ENCODE data around the gene PLCB1. TPM values are rescaled to one million over a fixed set of nuclear protein-coding genes. Genes with fewer than 3 reads are reported as not detected.

Gene PLCB1
- total RNA-seq, 2 donors from 2014 or later, result 7.3 to 45.5 TPM

- no peaks in the 10 kb centered on the region for H3K27me3 ChIP-seq
- H3K4me1 ChIP-seq, result peaks cover 0 to 18% of the 10 kb centered on the region in 2 donors
- no peak overlapping the region for H3K27ac ChIP-seq
- H3K36me3 ChIP-seq, result no peaks in the 10 kb centered on the region
- no peak for DNase-seq (ENCODE audit: low spot score)
- no peaks in the 10 kb centered on the region for H3K9me3 ChIP-seq
- no peak for TF ChIP-seq CTCF (IDR thresholded peaks at IDR 0.05)
- H3K4me3 ChIP-seq, result no peak overlapping the region
Observed at GRCh38 chr20:8162610-8163009, 30.5 kb downstream of the PLCB1 start.

- H3K4me1 ChIP-seq, result peaks cover 0 to 18% of the 10 kb centered on the region in 2 donors
- H3K36me3 ChIP-seq, result no peaks in the 10 kb centered on the region
- no peak overlapping the region for H3K4me3 ChIP-seq
- H3K27me3 ChIP-seq, result no peaks in the 10 kb centered on the region
- no peak for DNase-seq (ENCODE audit: low spot score)
- H3K9me3 ChIP-seq, result no peaks in the 10 kb centered on the region
- TF ChIP-seq CTCF (IDR thresholded peaks at IDR 0.05), result no peak
- H3K27ac ChIP-seq, result no peak overlapping the region
Observed at GRCh38 chr20:8163543-8163942, 31.5 kb downstream of the PLCB1 start.

- no peaks in the 10 kb centered on the region for H3K36me3 ChIP-seq
- peaks cover 0 to 9% of the 10 kb centered on the region in 2 donors for H3K4me1 ChIP-seq
- no peak for DNase-seq (ENCODE audit: low spot score)
- no peaks in the 10 kb centered on the region for H3K27me3 ChIP-seq
- no peak overlapping the region for H3K27ac ChIP-seq
- TF ChIP-seq CTCF (IDR thresholded peaks at IDR 0.05), result no peak
- H3K9me3 ChIP-seq, result no peaks in the 10 kb centered on the region
- no peak overlapping the region for H3K4me3 ChIP-seq
Observed at GRCh38 chr20:8166730-8167129, 34.7 kb downstream of the PLCB1 start.

- Histone ChIP-seq H3K27ac (no peak overlapping the region), H3K9me3 (no peaks in the 10 kb centered on the region), H3K36me3 (no peaks in the 10 kb centered on the region), H3K27me3 (no peaks in the 10 kb centered on the region), H3K4me3 (no peak overlapping the region), H3K4me1 (no peaks in the 10 kb centered on the region)
- TF ChIP-seq CTCF (IDR thresholded peaks at IDR 0.05), result no peak
- no peak for DNase-seq (ENCODE audit: low spot score)
Observed at GRCh38 chr20:8168785-8169288, 36.8 kb downstream of the PLCB1 start.

GRCh38 chr20:8170921-8171320 lies 38.9 kb downstream of the PLCB1 start:
- no peak for TF ChIP-seq CTCF (IDR thresholded peaks at IDR 0.05)
- no peak overlapping the region for H3K27ac ChIP-seq
- DNase-seq (ENCODE audit: low spot score), result no peak

GRCh38 chr20:8172191-8172590 lies 40.1 kb downstream of the PLCB1 start:
- no peak overlapping the region for H3K4me3 ChIP-seq
- no peaks in the 10 kb centered on the region for H3K9me3 ChIP-seq
- TF ChIP-seq CTCF (IDR thresholded peaks at IDR 0.05), result no peak
- DNase-seq (ENCODE audit: low spot score), result no peak
- no peaks in the 10 kb centered on the region for H3K36me3 ChIP-seq
- no peaks in the 10 kb centered on the region for H3K27me3 ChIP-seq
- no peak overlapping the region for H3K27ac ChIP-seq
- no peaks in the 10 kb centered on the region for H3K4me1 ChIP-seq

More at GRCh38 chr20:8170921-8171320, 38.9 kb downstream of the PLCB1 start:
- H3K27me3 ChIP-seq, result no peaks in the 10 kb centered on the region
- no peaks in the 10 kb centered on the region for H3K9me3 ChIP-seq
- no peaks in the 10 kb centered on the region for H3K4me1 ChIP-seq
- no peaks in the 10 kb centered on the region for H3K36me3 ChIP-seq
- no peak overlapping the region for H3K4me3 ChIP-seq

All from right atrium auricular region (tissue), 2 donors.